Activated B cell treated with CpG ODN at 0.5 μM for 24 hours (primary cell): ENCODE measurements around the gene RRAD. TPM values are rescaled to one million over a fixed set of nuclear protein-coding genes. Genes with fewer than 3 reads are reported as not detected.

Source experiments
- ATAC-seq: fragments of 200-7000 bp; cut with Tn5 transposase; one replicate; pipeline ENCODE4 v1.10.0; 2021; ENCODE audit warnings: low read depth, mild to moderate bottlenecking, moderate library complexity
- CTCF ChIA-PET: fragments of 350-600 bp; sonication (Branson Sonifier 250); formaldehyde crosslinking; loops from one replicate; lab custom pipeline; 2021; ENCODE audit warnings: antibody characterized with exemption; lab: Charles Lee
- POLR2A ChIA-PET: fragments of 350-600 bp; sonication (Branson Sonifier 250); formaldehyde crosslinking; loops from one replicate; lab custom pipeline; 2021; ENCODE audit warnings: antibody characterized with exemption; lab: Charles Lee
- DNase-seq: peaks from one replicate; pipeline ENCODE4 v3.0.0; 2022
- H3K27ac Mint-ChIP-seq: one replicate; pipeline ENCODE4 v1.8.0; 2020; ENCODE audit warnings: mixed read lengths
- H3K27me3 Mint-ChIP-seq: one replicate; pipeline ENCODE4 v1.8.0; 2021; ENCODE audit warnings: mixed read lengths
- H3K36me3 Mint-ChIP-seq: one replicate; pipeline ENCODE4 v1.8.0; 2021; ENCODE audit warnings: low read depth, mixed read lengths
- H3K4me1 Mint-ChIP-seq: one replicate; pipeline ENCODE4 v1.8.0; 2021; ENCODE audit warnings: mixed read lengths
- H3K4me3 Mint-ChIP-seq: one replicate; pipeline ENCODE4 v1.8.0; 2020; ENCODE audit warnings: mild to moderate bottlenecking, mixed read lengths
- H3K9me3 Mint-ChIP-seq: one replicate; pipeline ENCODE4 v1.8.0; 2020; ENCODE audit warnings: mixed read lengths
- CTCF ChIP-seq: fragments of 200-600 bp; IDR thresholded peaks from one replicate; pipeline ENCODE4 v1.8.0; 2022; ENCODE audit warnings: antibody characterized with exemption, mild to moderate bottlenecking
- intact Hi-C: fragments of 100-400 bp; cut with micrococcal nuclease; formaldehyde crosslinking; loops from one replicate; pipeline ENCODE4 v1.15.1; 2024
- total RNA-seq: library from RNA; stranded (reverse); gene quantifications from 2 replicates; pipeline ENCODE4 v1.2.3, GENCODE V29; 2022

RRAD gene
- total RNA-seq, 1 donor from 2014 or later: not detected

- intact Hi-C loops: no loop called here
- DNase-seq (no peak), ATAC-seq (no peak)
- POLR2A ChIA-PET: no interaction called here
- Mint-ChIP-seq H3K27me3 (peaks cover 4% of the 10 kb centered on the region), H3K4me3 (no peak overlapping the region), H3K9me3 (no peaks in the 10 kb centered on the region), H3K36me3 (no peaks in the 10 kb centered on the region), H3K4me1 (no peaks in the 10 kb centered on the region), H3K27ac (no peak overlapping the region)
- CTCF ChIA-PET: no interaction called here
- TF ChIP-seq CTCF: no peak
These were observed 21.5 kb downstream of the RRAD start for GRCh38 chr16:66903544-66904427.

DNA sequence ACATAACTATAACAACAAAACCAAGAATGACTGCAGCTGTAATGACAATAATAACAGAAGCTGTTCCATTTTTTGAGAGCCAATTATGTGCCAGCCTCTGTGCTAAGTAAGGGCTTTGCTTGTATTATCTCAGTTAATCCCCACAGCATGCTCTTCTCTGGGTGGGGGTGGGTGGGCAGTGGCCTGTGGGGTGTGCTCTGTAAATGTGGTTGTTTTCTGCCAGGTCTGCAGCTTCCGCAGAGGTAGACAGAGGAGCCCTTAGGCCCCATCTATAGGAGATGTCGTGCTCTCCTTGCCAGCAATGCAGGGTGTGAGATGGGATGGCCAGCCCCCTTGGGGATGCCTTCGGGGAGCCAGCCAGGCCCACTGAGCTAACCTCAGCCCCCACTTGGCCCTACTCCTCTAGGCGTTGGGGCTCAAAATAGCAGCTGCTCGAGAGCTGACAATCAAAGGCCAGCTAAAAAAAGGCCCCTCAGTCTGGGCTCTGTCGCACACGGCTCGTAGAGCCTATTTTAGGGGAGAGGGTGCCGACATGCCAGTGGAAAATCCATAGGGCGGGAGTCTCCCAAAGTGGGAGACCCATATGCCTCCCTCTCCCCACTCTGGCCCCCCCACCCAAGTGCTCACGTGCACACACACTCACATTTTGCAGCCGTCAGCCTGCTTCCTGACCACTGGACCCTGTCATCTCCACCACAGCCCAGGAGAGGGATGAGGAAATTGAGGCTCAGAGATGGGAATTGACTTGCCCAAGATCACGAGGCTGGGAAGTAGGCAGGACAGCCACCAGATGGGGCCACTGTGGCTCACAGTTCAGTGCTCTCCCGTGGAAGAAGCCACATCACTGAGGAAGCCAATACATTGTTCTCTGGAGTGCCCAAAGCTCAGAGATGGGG is 22.4 kb downstream of the RRAD start:
- DNase-seq: no peak
- Mint-ChIP-seq H3K27ac (no peak overlapping the region), H3K4me1 (no peaks in the 10 kb centered on the region), H3K9me3 (no peaks in the 10 kb centered on the region), H3K27me3 (no peaks in the 10 kb centered on the region), H3K4me3 (no peak overlapping the region), H3K36me3 (no peaks in the 10 kb centered on the region)
- POLR2A ChIA-PET: no interaction called here
- no peak for TF ChIP-seq CTCF
- ATAC-seq: no peak
- intact Hi-C loops: no loop called here
- CTCF ChIA-PET: no interaction called here

DNA sequence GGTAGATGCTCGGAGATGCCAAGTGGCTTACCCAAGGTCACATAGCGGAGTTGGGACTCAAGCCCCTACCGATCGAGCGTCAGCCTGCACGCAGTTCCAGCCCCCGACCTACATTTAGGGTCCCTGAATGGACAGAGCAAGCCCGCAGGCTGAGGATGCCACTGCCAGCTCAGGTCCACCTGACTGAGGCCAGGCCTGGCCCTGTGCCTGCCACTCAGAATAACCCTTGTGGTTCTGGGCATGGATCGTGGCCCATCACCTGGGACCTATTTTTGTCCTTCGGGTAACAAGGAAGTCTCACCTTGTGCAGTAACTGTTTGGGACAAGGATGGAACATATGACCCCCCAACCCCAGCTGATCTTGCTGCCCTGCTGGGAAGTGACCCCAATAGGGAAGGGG is 23.7 kb downstream of the RRAD start:
- Mint-ChIP-seq H3K9me3 (no peaks in the 10 kb centered on the region), H3K36me3 (no peaks in the 10 kb centered on the region), H3K27me3 (no peaks in the 10 kb centered on the region), H3K4me3 (no peak overlapping the region), H3K4me1 (no peaks in the 10 kb centered on the region), H3K27ac (no peak overlapping the region)
- intact Hi-C loops: no loop called here
- CTCF ChIA-PET: no interaction called here
- no peak for DNase-seq
- POLR2A ChIA-PET: no interaction called here
- no peak for TF ChIP-seq CTCF
- no peak for ATAC-seq

DNA sequence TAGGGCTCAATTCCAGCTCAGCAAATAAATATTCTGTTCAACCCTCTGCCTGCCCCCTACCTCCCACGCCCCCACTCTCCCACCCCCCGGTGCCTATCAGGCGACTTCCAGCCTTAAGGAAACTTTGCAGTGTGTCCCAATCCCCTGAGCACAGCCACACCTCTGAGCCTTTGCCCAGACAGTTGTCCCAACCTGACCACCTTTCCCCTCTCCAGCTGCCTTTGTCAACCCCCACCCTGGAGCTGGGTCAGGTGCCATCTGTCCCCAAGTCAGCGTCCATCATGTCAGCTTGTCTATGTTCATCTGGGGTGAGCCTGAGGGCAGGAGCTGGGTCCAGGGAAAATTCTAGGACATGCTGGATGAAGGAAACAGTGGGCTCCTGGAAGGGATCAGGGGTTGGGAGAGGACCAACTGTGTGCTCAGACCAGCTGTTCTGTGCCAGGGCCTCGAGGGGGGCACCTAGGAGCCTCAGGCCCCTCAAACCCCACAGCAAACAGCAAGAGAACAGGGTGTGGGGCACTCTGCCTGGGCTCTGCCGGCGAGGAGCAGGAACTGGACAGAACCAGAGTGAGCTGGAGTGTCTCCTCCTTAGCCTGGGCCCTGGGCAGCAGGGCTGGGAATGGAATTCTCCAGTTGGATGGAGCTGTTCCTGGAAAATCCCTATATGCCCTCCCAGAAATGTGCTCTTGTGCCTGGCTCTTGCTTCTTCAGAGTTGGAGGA is 24.5 kb downstream of the RRAD start:
- TF ChIP-seq CTCF: no peak
- intact Hi-C loops: no loop called here
- Mint-ChIP-seq H3K27ac (no peak overlapping the region), H3K36me3 (no peaks in the 10 kb centered on the region), H3K4me3 (no peak overlapping the region), H3K4me1 (no peaks in the 10 kb centered on the region), H3K27me3 (no peaks in the 10 kb centered on the region), H3K9me3 (no peaks in the 10 kb centered on the region)
- CTCF ChIA-PET: no interaction called here
- ATAC-seq: no peak
- POLR2A ChIA-PET: no interaction called here
- no peak for DNase-seq
